GM23338 (cell line): ENCODE data around the gene FAM53A. TPM values are rescaled to one million over a fixed set of nuclear protein-coding genes. Genes with fewer than 3 reads are reported as not detected.

Experiments
- ATAC-seq: fragments of 200-7000 bp; cut with Tn5 transposase; 3 replicates; pipeline ENCODE4 v1.9.1; 2020
- DNase-seq: peaks from one replicate; pipeline ENCODE4 v3.0.0-alpha.2; 2015; ENCODE audit warnings: low spot score
- H2AFZ ChIP-seq: fragments of 200-600 bp; sonication (generic); 2 replicates; pipeline ENCODE4 v1.8.0; 2016; ENCODE audit warnings: antibody characterized with exemption, mild to moderate bottlenecking, moderate library complexity
- H3F3A ChIP-seq: fragments of 200-600 bp; sonication (generic); replicated peaks from 2 replicates; pipeline ENCODE4 v1.8.0; 2017; ENCODE audit warnings: antibody characterized with exemption, mixed run types, low read depth
- H3K27ac ChIP-seq: fragments of 200-600 bp; sonication (generic); 2 replicates; pipeline ENCODE4 v1.6.1; 2016; ENCODE audit warnings: low read depth
- H3K27me3 ChIP-seq: fragments of 200-600 bp; sonication (generic); 2 replicates; pipeline ENCODE4 v1.8.0; 2016; ENCODE audit warnings: mild to moderate bottlenecking, mixed run types, moderate library complexity; ENCODE audit not compliant: insufficient read depth
- H3K36me3 ChIP-seq: fragments of 200-600 bp; sonication (generic); 2 replicates; pipeline ENCODE4 v1.8.0; 2016; ENCODE audit warnings: mild to moderate bottlenecking; ENCODE audit not compliant: insufficient read depth
- H3K4me1 ChIP-seq: fragments of 200-600 bp; sonication (generic); 2 replicates; pipeline ENCODE4 v1.8.0; 2016; ENCODE audit warnings: mild to moderate bottlenecking, moderate library complexity; ENCODE audit not compliant: insufficient read depth
- H3K4me2 ChIP-seq: fragments of 200-600 bp; sonication (generic); 2 replicates; pipeline ENCODE4 v1.7.1; 2017; ENCODE audit warnings: mixed run types
- H3K4me3 ChIP-seq: fragments of 200-600 bp; sonication (generic); 2 replicates; pipeline ENCODE4 v1.6.1; 2016; ENCODE audit warnings: mixed run types
- H3K79me2 ChIP-seq: fragments of 200-600 bp; sonication (generic); replicated peaks from 2 replicates; pipeline ENCODE4 v1.8.0; 2017; ENCODE audit warnings: mild to moderate bottlenecking; ENCODE audit not compliant: insufficient read depth
- H3K9me2 ChIP-seq: fragments of 200-600 bp; sonication (generic); 2 replicates; pipeline ENCODE4 v1.8.0; 2017; ENCODE audit not compliant: insufficient read depth
- H4K20me1 ChIP-seq: fragments of 200-600 bp; sonication (generic); replicated peaks from 2 replicates; pipeline ENCODE4 v1.8.0; 2017; ENCODE audit warnings: mild to moderate bottlenecking; ENCODE audit not compliant: insufficient read depth
- H3K27ac Mint-ChIP-seq: 2 replicates; pipeline ENCODE4 v1.8.0; 2020; ENCODE audit warnings: inconsistent platforms, mild to moderate bottlenecking, moderate library complexity, mixed read lengths
- H3K27me3 Mint-ChIP-seq: 3 replicates; pipeline ENCODE4 v1.8.0; 2022; ENCODE audit warnings: low read depth, mild to moderate bottlenecking, moderate library complexity, mixed read lengths, inconsistent platforms; ENCODE audit not compliant: insufficient read depth, poor library complexity
- H3K36me3 Mint-ChIP-seq: 3 replicates; pipeline ENCODE4 v1.8.0; 2021; ENCODE audit warnings: low read depth, mild to moderate bottlenecking, inconsistent platforms, moderate library complexity, mixed read lengths
- H3K4me1 Mint-ChIP-seq: 3 replicates; pipeline ENCODE4 v1.8.0; 2020; ENCODE audit warnings: mild to moderate bottlenecking, inconsistent platforms, mixed read lengths
- H3K4me3 Mint-ChIP-seq: 3 replicates; pipeline ENCODE4 v1.8.0; 2021; ENCODE audit warnings: moderate library complexity, mild to moderate bottlenecking, inconsistent platforms, mixed read lengths
- H3K9me3 Mint-ChIP-seq: 3 replicates; pipeline ENCODE4 v1.8.0; 2020; ENCODE audit warnings: moderate library complexity, mild to moderate bottlenecking, inconsistent platforms, mixed read lengths
- CREB1 ChIP-seq: fragments of 250-450 bp; sonication (Bioruptor Pico); IDR thresholded peaks from 2 replicates; pipeline ENCODE4 v1.5.0; 2020; ENCODE audit warnings: low read depth, mild to moderate bottlenecking, moderate library complexity
- CTCF ChIP-seq, 2 experiments: fragments of 200-600 bp in 1 of 2; sonication (generic) in 1 of 2; conservative IDR thresholded peaks; 2 replicates each; pipeline versions ENCODE4 v1.5.1 to v1.6.1; 2016 to 2017; ENCODE audit warnings: antibody characterized with exemption in 2 of 2, low read depth in 2 of 2, mild to moderate bottlenecking in 2 of 2, moderate library complexity in 1 of 2
- ETS1 ChIP-seq: IDR thresholded peaks from 2 replicates; pipeline ENCODE4 v1.6.1; 2016; ENCODE audit warnings: antibody characterized with exemption
- EZH2 ChIP-seq: fragments of 200-600 bp; sonication (generic); IDR thresholded peaks from one replicate; pipeline ENCODE4 v1.8.0; 2017; ENCODE audit warnings: antibody characterized with exemption, mild to moderate bottlenecking, low read depth; ENCODE audit not compliant: unreplicated experiment
- EZH2phosphoT487 ChIP-seq: fragments of 200-600 bp; sonication (generic); IDR thresholded peaks from one replicate; pipeline ENCODE4 v1.8.1; 2018; ENCODE audit warnings: antibody characterized with exemption; ENCODE audit not compliant: unreplicated experiment
- JUNB ChIP-seq: IDR thresholded peaks from one replicate; pipeline ENCODE4 v1.6.1; 2016; ENCODE audit warnings: antibody characterized with exemption; ENCODE audit not compliant: unreplicated experiment
- NANOG ChIP-seq: IDR thresholded peaks from 2 replicates; pipeline ENCODE4 v1.6.1; 2016; ENCODE audit warnings: antibody characterized with exemption, borderline replicate concordance
- POLR2AphosphoS5 ChIP-seq: IDR thresholded peaks from 2 replicates; pipeline ENCODE4 v1.6.1; 2016; ENCODE audit warnings: antibody characterized with exemption, low read depth
- REST ChIP-seq: IDR thresholded peaks from one replicate; pipeline ENCODE4 v1.6.1; 2018; ENCODE audit warnings: antibody characterized with exemption; ENCODE audit not compliant: unreplicated experiment
- ZNF114 ChIP-seq: fragments of 250-450 bp; sonication (Bioruptor Pico); IDR thresholded peaks from 2 replicates; pipeline ENCODE4 v1.5.0; 2020; ENCODE audit warnings: mild to moderate bottlenecking, moderate library complexity
- ZNF331 ChIP-seq: fragments of 250-450 bp; sonication (Bioruptor Pico); IDR thresholded peaks from 2 replicates; pipeline ENCODE4 v1.5.0; 2020; ENCODE audit warnings: low read depth, mild to moderate bottlenecking, moderate library complexity
- ZNF462 ChIP-seq: fragments of 250-450 bp; sonication (Bioruptor Pico); IDR thresholded peaks from 2 replicates; pipeline ENCODE4 v1.5.0; 2020; ENCODE audit warnings: mild to moderate bottlenecking, moderate library complexity
- polyA plus RNA-seq: library from polyadenylated mRNA; unstranded; fragments of >200 nt; fragmentation: Nextera tagmentation; extraction: Ambion mirVana; gene quantifications from 2 replicates; pipeline ENCODE4 v1.2.1, GENCODE V29; 2016
- total RNA-seq: library from RNA; depleted of rRNA; stranded (reverse); fragments of >200 nt; shearing (Covaris generic); gene quantifications from 2 replicates; pipeline ENCODE4 v1.2.3, GENCODE V29; 2014

Gene FAM53A
- total and polyA plus RNA-seq, 2 experiments from 2014 or later, result 1.1 to 3.1 TPM

- H3K4me1 Mint-ChIP-seq, result peaks cover 5% of the 10 kb centered on the region
- no peak for ATAC-seq
- no peaks in the 10 kb centered on the region for H3K27me3 Mint-ChIP-seq
- H3K9me3 Mint-ChIP-seq, result peaks cover 9% of the 10 kb centered on the region
- DNase-seq, result no peak
- TF ChIP-seq ZNF331 (CRISPR knock-in tag) (no peak), ZNF462 (CRISPR knock-in tag) (no peak), JUNB (no peak), EZH2phosphoT487 (no peak), POLR2AphosphoS5 (no peak), CTCF (conservative IDR thresholded peaks at IDR 0.05; ENCODE audit: low read depth in 2 of 2) (no peak), EZH2 (no peak), REST (no peak), ETS1 (no peak), CREB1 (CRISPR knock-in tag) (no peak), NANOG (no peak), ZNF114 (CRISPR knock-in tag) (no peak)
- Histone ChIP-seq H3K27me3 (no peaks in the 10 kb centered on the region), H4K20me1 (no peaks in the 10 kb centered on the region), H3K4me2 (no peak overlapping the region), H3K9me2 (no peaks in the 10 kb centered on the region), H2AFZ (peak overlapping the region; percentile 38; the same call in 1 of the 2 replicates), H3K4me1 (no peaks in the 10 kb centered on the region), H3F3A (no peaks in the 10 kb centered on the region), H3K36me3 (no peaks in the 10 kb centered on the region), H3K79me2 (no peaks in the 10 kb centered on the region), H3K4me3 (no peak overlapping the region), H3K27ac (no peak overlapping the region)
- H3K27ac Mint-ChIP-seq, result no peak overlapping the region
- no peaks in the 10 kb centered on the region; the same call in 2 of the 3 replicates for H3K36me3 Mint-ChIP-seq
- H3K4me3 Mint-ChIP-seq, result no peak overlapping the region; the same call in 2 of the 3 replicates
Measured at GRCh38 chr4:1593458-1593857, 90.7 kb downstream of the FAM53A start.
